Adipose tissue (tissue), 3 donors: ENCODE measurements around the gene SLC52A3. TPM values are rescaled to one million over a fixed set of nuclear protein-coding genes. Genes with fewer than 3 reads are reported as not detected.
"Not testable (repeated sequence)": the region's sequence is repeated elsewhere in the genome, so short reads cannot be mapped to it uniquely, and the experiment has no call there.

Experiments used
- H3K27ac ChIP-seq: one replicate; pipeline ENCODE4 v1.5.1; 2013; ENCODE audit warnings: low read depth, low read length
- WGBS, 3 donors: extraction: QIAGEN DNeasy Blood & Tissue Kit; methylation state at CpG; one replicate each; pipeline ENCODE4 v1.1.7; 2013; 5-methylcytosine and 5-hydroxymethylcytosine counted together
- polyA plus RNA-seq, 3 donors: library from polyadenylated mRNA; stranded (reverse); fragments of 200-250 nt; gene quantifications; one replicate each; pipeline ENCODE4 v1.2.3, GENCODE V29; 2013
- donor health status: healthy with polysubstance abuse.
- donor health status: Bipolar disorder and iron deficiency.
- donor health status: healthy.

SLC52A3 gene
- polyA plus RNA-seq, 3 donors, result 0.62 to 3.6 (median 1.0) TPM

DNA sequence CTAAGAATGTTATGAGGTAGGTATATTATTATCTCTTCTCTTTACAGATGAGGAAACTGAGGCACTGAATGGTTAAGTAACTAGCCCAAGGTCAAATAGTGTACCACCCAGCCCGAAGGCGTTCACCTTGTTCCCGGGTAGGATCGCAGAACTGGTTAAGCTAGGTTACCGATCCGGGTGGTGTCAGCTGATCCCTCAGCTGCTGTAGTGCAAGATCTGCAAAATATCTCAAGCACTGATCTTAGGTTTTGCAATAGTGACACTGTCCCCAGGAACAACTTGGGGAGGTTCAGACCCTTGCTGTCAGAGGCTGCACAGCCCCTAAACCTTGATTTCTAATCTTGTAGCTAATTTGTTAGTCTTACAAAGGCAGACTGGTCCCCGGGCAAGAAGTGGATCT, 28.1 kb downstream of the SLC52A3 start:
- WGBS, 3 donors, result 28 to 78% (median 59%) methylated on average over 7 of the region's 7 CpGs

DNA sequence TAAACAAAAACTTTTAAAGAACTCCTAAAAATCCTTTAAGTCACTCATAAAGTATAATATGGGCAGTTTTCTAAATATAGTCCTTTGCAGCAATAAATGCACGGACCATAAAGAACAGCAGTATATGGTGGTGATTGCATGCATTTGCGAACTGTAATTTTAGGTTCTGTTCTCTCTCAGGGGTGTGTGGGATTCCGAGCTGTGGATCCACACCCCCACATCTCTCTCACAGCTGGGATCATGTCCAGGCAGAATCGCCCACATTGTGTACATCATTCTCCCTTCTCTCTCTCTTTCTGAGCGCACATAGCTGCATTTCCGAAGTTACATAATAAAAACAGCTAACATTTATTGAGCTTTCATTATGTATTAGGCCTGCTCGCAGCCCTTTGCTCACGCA, 28.6 kb downstream of the SLC52A3 start:
- 74 to 77% (median 76%) methylated on average over 8 of the region's 8 CpGs for WGBS, 3 donors
- H3K27ac ChIP-seq, result no peak overlapping the region

More for the DNA sequence above, 28.1 kb downstream of the SLC52A3 start:
- no peak overlapping the region for H3K27ac ChIP-seq

GRCh38 chr20:733861-734260, 34.4 kb downstream of the SLC52A3 start:
- no peak overlapping the region for H3K27ac ChIP-seq
- WGBS, 3 donors, result 65 to 74% (median 69%) methylated on average over 7 of the region's 7 CpGs

DNA sequence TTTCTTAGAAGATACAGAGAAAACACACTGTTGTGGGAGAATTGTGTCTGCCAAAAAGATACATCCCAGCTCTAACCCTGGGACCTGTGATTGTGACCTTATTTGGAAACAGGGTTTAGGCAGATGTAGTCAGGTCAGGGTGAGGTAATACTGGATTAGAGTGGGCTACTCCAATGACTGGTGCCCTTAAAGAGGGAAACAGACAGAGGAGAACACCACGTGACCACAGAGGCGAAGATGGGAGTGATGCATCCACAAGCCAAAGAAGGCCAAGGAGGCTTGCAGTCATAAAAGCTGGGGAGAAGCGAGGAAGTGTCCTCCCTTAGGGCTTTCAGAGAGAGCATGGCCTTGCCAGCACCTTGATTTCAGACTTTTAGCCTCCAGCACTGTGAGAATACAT, 35.6 kb downstream of the SLC52A3 start:
- 85 to 88% (median 88%) methylated on average over 3 of the region's 3 CpGs for WGBS, 3 donors
- H3K27ac ChIP-seq, result no peak overlapping the region

DNA sequence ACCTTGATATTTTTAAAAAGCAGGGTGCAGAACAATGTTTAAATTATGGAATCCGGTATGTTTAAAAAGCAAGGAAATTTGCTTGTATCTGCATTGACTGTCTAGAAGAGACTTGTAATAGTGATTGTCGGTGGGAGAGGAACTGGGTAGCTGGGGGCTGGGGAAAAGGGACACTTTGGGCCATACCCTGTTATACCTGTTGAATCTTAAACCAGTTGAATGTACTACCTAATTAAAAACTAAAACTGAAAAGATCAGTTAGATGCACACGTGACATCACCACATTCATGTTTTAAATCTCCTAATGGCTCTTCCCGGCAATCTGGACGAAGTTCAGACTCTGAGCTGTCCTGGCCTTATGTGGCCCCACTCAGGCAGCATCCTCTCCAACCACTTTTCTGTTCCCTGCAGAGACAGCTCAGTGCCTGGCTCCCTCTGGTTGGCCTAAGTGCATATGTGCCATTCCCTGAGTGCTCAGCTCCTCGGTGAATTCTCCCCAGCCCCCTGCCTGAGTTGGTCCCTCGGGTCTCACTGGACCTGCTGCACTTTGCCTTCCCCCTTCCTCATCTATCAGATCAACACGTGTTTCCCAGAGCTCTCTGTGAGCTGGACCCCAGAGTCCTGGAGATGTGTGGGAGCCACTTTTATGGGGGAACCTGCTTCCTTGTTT, 36.3 kb downstream of the SLC52A3 start:
- no peak overlapping the region for H3K27ac ChIP-seq
- 66 to 71% (median 70%) methylated on average over 8 of the region's 8 CpGs for whole genome bisulfite sequencing, 3 donors

- H3K27ac ChIP-seq, result no peak overlapping the region
- WGBS, 3 donors, result 92 to 93% (median 92%) methylated on average over 3 of the region's 3 CpGs
Observed at GRCh38 chr20:730005-730404, 38.3 kb downstream of the SLC52A3 start.

GRCh38 chr20:728256-728944, 39.9 kb downstream of the SLC52A3 start:
- WGBS, 3 donors, result 1 to 3% (median 1%) methylated on average over 45 to 60 of the region's 60 CpGs
- H3K27ac ChIP-seq, result no peak overlapping the region

GRCh38 chr20:726160-726559, 42.1 kb downstream of the SLC52A3 start:
- WGBS, 3 donors, result 63 to 68% (median 64%) methylated on average over 4 of the region's 4 CpGs
- no peak overlapping the region for H3K27ac ChIP-seq

DNA sequence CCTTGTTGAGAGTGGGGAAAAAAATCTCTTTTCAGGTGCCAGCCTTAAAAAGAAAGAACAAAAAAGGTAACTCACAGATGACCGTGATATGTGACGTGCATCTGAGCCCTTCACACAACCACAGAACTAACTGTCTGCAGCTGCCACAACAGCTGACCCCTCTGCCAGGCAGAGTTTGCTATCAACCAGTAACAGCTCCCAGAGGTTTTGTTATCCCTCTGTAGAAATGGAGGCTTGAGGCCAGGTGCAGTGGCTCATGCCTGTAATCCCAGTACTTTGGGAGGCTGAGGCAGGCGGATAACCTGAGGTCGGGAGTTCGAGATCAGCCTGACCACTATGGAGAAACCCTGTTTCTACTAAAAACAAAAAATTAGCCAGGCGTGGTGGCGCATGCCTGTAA, 42.8 kb downstream of the SLC52A3 start:
- 89 to 93% (median 91%) methylated on average over 7 of the region's 7 CpGs for WGBS, 3 donors

DNA sequence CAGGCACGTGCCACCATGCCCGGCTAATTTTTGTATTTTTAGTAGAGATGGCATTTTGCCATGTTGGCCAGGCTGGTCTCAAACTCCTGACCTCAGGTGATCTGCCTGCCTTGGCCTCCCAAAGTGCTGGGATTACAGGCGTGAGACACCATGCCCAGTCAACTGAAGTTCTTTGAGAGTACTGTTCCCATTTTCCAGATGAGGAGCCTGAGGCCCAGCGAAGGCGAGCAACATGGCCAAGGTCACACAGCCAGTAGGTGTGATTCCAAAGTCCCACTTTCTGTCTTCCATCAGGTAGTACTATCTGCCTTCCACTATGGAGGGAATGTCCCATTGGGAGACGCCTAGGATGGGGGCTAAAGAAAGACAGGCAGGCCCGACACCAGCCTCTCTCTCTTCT, 43.5 kb downstream of the SLC52A3 start:
- WGBS, 3 donors, result 79 to 89% (median 84%) methylated on average over 7 of the region's 7 CpGs
- not testable (repeated sequence) for H3K27ac ChIP-seq

More for the DNA sequence above, 42.8 kb downstream of the SLC52A3 start:
- no peak overlapping the region for H3K27ac ChIP-seq

DNA sequence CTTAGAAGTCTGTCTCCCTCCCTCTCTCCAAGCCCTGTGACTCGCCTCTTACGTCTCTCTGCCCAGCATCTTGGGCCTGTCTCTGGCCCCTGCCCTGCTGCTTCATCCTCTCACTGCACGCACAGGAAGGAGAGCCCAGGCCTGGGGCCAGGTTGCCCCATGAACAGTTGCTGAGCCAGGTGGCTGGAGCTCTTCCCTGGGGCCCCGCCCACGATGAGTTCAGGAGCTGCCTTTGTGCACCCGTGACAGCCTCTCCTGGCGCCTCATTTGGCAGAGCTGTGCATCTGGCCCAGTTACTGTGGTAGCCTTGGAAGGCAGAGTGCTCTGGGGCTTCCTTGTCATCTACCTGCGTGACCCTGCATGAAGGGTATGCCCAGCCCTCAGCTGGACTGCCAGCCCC, 44.5 kb downstream of the SLC52A3 start:
- no peak overlapping the region for H3K27ac ChIP-seq
- WGBS, 3 donors, result 54 to 72% (median 64%) methylated on average over 8 of the region's 8 CpGs

- 78 to 85% (median 78%) methylated on average over 11 of the region's 11 CpGs for WGBS, 3 donors
- H3K27ac ChIP-seq, result no peak overlapping the region
Observed at GRCh38 chr20:722822-723644, 45.3 kb downstream of the SLC52A3 start.

DNA sequence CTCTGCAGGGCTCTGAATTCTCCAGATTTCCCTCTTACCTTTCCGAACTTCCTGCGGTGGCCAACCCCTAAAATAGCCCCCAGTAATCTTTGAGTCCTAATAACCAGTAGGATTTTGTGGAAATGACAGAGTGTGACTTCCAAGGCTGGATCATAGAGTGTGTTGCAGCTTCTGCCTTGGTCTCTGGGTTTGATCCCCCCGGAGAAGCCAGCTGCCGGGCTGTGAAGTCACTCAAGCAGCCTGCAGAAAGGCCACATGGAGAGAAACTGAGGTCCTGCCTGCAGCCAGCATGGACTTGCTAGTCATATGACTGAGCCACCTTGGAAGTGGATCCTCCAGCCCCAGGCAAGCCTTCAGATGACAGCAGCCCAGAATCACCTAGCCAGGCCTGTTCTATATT, 46.4 kb downstream of the SLC52A3 start:
- 80 to 97% (median 93%) methylated on average over 4 of the region's 4 CpGs for WGBS, 3 donors
- H3K27ac ChIP-seq, result no peak overlapping the region

DNA sequence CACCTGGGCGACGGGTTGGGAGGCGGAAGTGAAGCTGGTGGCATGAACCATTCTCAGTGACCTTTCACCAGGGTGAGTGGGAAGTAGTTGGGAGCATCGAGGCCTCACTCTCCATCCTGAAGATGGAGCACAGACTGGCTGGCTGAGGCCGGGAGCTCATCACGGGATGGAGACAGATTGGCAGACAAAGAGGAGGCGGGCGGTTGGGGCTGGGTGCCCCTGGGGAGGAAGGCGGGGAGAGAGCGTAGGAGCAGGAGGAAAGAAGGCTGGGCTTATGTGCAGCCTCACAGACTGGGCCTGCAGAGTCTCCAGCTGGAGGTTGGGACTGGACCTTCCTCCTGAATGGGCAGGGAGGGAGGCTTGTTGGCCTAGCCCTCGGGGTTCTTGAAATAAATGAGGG, 48.5 kb downstream of the SLC52A3 start:
- 64 to 68% (median 64%) methylated on average over 11 of the region's 11 CpGs for WGBS, 3 donors
- H3K27ac ChIP-seq, result no peak overlapping the region

GRCh38 chr20:719068-719467, 49.2 kb downstream of the SLC52A3 start:
- WGBS, 3 donors, result 77 to 85% (median 82%) methylated on average over 5 of the region's 5 CpGs
- no peak overlapping the region for H3K27ac ChIP-seq

- 44 to 67% (median 59%) methylated on average over 5 of the region's 5 CpGs for WGBS, 3 donors
- no peak overlapping the region for H3K27ac ChIP-seq
Observed at GRCh38 chr20:717832-718231, 50.5 kb downstream of the SLC52A3 start.

DNA sequence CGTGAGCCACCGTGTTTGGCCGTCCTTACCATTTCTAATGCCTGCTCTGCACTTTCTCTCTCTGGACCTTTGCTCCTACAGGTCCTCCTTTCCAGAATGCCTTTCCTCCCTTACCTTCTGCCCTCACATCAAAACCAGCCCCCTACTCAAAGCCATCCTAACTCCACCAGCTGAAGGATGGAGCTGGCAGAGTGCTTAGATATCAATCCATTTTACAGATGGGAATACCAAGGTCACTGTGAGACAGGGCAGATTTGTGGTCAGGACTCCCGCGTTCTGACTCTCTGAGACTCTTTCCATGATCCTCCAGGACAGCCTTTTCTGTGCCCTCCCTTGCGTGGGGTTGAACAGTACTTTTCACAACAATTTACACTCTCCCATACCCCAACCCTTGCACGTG, 51.0 kb downstream of the SLC52A3 start:
- H3K27ac ChIP-seq, result no peak overlapping the region
- WGBS, 3 donors, result 75 to 84% (median 81%) methylated on average over 7 of the region's 7 CpGs

DNA sequence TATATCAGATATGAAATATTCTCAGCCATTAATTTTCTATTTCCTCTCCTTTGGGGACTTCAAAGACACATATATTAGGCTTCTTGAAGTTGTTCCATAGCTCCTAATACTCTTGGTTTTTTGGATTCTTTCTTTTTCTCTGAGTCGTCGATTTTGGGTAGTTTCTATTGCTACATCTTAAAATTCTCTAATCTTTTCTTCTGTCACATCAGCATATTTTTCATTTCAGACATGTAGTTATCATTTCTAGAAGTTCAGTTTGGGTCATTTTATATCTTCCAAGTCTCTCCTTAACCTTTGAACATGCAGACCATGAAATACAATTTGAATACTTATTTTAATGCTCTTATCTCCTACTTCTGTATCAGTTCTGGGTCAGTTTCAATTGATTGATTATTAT, 53.8 kb downstream of the SLC52A3 start:
- 69 to 80% (median 79%) methylated on average over 2 of the region's 2 CpGs for WGBS, 3 donors
- no peak overlapping the region for H3K27ac ChIP-seq

GRCh38 chr20:711576-711975, 56.7 kb downstream of the SLC52A3 start:
- WGBS, 3 donors, result 55 to 68% (median 62%) methylated on average over 2 of the region's 2 CpGs
- no peak overlapping the region for H3K27ac ChIP-seq
